Measurements from ENCODE around the gene PPP1R9A.

DNA sequence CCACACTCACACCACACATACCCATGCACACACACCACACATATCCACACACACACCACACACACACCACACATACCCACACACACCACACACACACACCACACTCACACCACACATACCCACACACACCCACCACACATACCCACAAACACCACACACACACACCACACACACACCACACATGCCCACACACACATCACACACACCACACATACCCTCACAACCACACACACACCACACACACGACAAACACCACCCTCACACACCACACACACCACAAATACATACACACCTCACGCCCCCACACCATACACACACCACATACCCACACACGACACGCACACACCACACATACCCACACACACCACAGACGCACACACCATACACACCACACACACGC lies 297.2 kb downstream of the PPP1R9A start:
- TF ChIP-seq, protein P1, sequence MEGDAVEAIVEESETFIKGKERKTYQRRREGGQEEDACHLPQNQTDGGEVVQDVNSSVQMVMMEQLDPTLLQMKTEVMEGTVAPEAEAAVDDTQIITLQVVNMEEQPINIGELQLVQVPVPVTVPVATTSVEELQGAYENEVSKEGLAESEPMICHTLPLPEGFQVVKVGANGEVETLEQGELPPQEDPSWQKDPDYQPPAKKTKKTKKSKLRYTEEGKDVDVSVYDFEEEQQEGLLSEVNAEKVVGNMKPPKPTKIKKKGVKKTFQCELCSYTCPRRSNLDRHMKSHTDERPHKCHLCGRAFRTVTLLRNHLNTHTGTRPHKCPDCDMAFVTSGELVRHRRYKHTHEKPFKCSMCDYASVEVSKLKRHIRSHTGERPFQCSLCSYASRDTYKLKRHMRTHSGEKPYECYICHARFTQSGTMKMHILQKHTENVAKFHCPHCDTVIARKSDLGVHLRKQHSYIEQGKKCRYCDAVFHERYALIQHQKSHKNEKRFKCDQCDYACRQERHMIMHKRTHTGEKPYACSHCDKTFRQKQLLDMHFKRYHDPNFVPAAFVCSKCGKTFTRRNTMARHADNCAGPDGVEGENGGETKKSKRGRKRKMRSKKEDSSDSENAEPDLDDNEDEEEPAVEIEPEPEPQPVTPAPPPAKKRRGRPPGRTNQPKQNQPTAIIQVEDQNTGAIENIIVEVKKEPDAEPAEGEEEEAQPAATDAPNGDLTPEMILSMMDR (IDR thresholded peaks at IDR 0.05) = no peak
- TF ChIP-seq EP300 (IDR thresholded peaks at IDR 0.05) = no peak

Measured in gastroesophageal sphincter (tissue), 3 donors.